ENCODE data around the gene ZNFX1.

The ZNFX1 gene

DNA sequence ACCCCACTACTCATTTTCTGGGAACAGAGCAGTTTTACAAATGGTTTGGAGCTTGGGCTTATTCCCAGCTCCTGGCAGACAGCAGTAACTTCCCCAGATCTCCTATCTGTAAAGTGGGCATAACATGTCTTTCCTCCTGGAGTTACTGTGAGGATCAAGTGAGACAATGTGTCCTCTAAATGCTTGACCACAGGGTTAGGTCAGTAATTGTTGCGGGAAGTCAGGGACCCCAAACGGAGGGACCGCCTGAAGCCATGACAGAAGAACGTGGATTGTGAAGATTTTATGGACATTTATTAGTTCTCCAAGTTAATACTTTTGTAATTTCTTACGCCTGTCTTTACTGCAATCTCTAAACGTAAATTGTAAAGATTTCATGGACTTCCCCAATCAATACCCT lies 15.3 kb upstream of the ZNFX1 start:
- in situ Hi-C loops (cut with MboI; ENCODE audit: low sequenced_read_pairs): no loop called here

DNA sequence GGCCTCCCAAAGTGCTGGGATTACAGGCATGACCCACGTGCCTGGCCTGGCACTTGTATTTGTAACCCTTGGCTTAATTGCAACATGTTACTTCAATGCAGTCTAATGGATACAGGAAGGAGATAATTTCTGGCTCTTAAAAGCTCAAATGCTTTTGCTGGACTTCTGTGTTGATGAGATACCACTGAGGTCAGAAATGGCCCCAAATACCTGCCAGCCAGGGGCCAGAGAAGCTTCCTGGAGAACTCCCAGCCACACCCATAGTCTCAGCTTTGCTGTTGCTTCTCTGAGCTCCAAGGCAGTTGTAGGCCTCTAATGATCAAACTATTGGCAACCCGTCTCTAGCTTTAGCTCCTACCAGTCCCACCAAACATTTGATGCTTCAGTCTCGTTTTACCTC lies 14.2 kb upstream of the ZNFX1 start:
- in situ Hi-C loops (cut with MboI; ENCODE audit: low sequenced_read_pairs): no loop called here

DNA sequence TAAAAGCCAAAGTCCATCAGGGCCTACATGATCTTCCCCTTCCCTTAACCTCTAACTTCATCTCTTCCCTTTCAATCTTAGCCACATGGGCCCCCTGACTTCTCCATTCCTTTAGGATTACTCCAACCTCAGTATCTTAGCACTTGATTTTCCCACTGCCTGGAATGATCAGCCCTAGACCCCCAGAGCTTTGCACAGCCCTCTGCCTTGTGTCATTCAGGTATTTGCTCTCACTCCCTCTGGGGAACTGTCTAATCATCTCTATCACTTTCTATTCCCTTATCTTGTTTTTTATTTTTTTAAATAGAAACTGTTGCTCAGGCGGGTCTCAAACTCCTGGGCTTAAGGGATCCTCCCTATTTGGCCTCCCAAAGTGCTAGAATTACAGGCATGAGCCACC lies 13.3 kb upstream of the ZNFX1 start:
- in situ Hi-C loops (cut with MboI; ENCODE audit: low sequenced_read_pairs): no loop called here

DNA sequence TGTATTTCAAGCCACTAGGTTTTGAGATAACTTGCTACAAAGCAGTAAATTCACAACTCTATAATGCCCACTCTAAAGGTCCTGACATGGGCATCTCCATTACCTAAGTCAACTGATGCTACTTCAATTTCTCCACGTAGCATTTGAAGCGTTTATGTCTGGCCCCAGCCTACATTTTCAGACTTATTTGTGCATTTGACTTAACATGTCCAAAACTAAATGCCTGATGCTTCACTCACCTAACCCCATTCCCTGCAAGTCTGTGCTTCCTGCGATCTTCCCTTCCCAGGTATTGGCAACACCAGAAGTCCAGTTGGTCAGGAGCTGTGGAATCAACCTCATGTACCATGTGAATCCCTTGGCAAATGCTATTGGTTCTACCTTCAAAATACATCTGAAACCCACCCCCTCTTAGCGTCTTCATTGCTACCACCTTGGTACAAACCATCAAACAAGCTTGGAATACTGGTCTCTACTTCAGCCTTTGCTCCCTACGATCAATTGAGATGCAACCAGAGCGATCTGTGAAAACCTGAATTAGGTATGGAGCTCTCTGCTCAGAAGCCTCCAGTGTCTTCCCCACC lies 12.8 kb upstream of the ZNFX1 start:
- in situ Hi-C loops (cut with MboI; ENCODE audit: low sequenced_read_pairs): no loop called here

DNA sequence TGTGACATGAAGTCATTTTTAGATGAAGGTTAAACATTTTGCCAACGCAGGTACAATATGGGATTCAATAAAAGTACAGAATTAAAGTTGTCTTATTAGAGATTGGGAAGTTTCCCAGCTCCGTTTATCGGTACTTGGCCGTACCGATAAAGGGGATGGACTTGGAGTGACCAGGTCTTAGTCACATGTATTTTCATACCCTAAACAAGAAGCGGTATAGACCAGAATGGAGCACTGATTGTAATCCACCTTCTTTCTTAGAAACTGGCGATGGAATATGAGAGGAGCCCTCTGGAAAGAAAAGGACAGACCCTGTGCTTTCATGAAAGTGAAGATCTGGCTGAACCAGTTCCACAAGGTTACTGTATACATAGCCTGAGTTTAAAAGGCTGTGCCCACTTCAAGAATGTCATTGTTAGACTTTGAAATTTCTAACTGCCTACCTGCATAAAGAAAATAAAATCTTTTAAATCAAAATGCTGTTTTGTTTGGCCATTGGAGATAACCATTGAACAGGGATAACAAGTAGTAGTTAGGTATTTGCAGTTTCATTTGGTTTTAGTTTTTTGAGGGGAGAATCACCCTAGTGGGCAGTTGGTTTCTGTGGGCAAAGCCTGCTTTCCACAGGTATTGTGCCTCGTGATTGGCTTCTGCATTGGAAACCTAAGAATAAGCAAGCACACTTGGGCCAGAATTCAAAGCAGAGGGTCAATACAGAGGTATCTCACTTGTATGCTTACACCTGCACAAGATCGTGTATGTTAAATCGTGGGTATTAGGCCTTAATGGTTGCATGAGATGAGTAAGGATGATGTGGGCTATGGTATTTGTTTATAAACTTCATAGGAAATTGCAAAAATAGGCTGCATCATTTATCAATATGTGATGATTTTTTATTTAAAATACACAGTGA lies 11.2 kb upstream of the ZNFX1 start:
- in situ Hi-C loops (cut with MboI; ENCODE audit: low sequenced_read_pairs): no loop called here

DNA sequence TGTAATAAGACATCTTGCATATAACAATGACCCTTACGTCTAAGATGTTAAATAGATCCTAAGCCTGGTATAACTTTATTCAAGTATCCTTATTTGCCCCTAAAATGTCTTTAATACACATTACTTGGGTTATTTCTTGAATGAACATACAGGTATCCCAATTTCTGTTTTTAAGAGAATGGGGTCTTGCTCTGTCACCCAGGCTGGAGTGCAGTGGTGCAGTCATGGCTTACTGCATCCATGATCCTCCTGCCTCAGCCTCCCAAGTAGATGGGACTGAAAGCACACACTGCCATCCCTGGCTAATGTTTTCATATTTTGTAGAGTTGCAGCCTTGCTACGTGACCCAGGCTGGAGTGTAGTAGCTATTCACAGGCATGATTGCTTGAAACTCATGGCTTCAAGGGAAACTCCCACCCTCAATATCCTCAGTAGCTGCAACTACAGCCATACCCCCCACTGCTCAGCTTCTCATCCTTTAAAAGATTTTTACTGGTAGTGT lies 10.4 kb upstream of the ZNFX1 start:
- in situ Hi-C loops (cut with MboI; ENCODE audit: low sequenced_read_pairs): no loop called here

DNA sequence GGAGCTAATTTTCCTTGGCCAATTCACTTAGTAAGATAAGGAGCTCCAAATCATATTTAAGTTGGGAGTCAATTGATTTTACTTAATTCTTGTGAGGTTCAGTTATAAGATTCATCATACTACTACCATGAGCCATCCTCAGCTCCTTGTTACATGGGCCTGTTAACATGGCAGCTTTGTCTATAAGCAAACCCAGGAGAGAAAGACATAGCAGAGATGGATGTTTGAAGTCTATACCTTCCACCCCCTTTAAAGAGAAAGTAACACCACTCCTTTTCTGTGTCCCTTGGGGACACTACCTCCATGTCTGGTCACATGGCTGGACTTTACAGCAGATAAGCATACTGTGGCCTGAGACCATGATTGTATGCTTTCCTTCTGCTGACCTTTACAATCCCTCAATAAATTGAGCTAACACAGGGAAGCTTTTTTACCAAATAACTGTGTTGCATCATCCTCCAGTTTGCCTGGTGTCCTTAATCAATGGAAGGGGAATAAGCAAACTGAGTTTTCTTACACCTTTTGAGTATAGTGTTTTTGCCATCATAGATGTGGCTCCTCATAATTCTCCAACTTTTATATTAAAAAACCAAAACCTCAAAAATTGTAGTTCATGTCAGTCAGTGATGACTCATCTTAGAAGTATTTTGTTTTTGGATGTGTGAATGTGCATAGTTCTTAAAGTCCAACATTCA lies 9.8 kb upstream of the ZNFX1 start:
- in situ Hi-C loops (cut with MboI; ENCODE audit: low sequenced_read_pairs): no loop called here

DNA sequence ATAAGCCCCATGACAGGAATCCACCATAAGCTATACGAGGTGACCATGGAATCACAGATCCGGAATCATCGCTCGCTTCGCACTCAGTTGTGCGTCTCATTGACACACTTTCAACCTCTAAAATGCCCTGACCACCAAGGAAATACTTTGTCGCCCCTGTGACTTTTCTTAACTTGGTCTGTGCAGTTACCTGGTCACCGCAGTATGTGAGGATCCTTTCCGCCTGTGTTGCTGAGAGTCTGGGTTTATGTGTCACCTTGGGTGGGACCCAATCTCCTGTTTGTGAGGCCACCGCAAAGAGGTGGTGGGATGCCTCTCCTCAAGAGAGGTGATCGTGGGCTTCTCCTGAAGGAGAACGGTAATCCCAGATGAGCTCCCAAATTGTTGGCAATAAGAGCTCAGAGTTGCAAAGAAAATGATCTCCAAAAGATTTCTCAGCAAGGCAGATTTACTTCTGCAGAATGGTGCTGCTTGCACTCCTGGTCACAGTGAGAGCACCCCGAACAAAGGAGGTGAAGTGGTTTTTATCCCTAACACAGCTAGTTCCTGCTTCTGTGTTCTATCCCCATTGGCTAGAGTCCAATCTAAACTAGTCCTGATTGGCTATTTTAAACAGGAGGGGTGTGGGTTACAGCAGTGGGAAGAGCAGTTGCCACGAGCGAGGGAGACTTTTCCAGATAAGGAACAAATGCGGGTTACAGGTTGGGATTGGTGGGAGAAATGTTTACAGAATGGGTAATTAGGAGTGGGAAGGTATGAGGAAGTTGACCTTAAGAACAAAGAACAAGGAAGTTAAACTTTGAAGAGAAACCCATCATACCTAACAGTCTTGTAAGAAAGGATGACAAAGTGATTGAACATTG lies 9.1 kb upstream of the ZNFX1 start:
- in situ Hi-C loops (cut with MboI; ENCODE audit: low sequenced_read_pairs): no loop called here

DNA sequence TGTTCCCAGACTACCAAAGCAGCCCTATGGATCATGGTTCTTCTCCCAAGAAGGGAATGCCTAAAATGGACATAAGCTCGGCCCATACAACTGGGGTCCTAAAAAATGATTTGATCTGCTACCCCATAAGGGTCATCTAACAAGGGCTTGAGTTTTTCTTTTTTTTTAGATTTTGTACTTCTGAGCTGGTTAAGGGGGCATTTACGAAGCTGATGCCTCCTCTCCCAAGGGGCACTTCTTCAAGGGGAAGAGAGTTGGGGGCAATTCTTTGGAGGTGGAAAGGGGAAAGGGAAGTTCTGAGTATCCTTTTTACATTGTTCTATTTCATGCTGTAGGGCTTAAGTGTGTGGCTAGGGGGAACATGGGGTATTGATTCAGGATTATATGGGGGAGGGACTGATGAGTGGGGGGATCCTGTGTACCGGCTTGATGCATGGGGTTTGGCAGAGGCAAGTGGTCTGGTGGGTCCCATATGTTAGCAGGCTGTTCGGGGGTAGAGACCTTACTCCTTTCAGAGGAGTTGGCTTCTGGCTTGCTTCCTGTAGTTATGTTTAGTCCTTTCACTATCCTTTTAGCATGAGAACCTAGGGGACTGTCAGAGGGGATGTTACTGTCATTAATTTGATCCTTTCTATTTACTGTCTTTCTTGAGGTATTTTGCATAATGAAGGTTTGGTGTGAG lies 8.1 kb upstream of the ZNFX1 start:
- in situ Hi-C loops (cut with MboI; ENCODE audit: low sequenced_read_pairs): no loop called here

DNA sequence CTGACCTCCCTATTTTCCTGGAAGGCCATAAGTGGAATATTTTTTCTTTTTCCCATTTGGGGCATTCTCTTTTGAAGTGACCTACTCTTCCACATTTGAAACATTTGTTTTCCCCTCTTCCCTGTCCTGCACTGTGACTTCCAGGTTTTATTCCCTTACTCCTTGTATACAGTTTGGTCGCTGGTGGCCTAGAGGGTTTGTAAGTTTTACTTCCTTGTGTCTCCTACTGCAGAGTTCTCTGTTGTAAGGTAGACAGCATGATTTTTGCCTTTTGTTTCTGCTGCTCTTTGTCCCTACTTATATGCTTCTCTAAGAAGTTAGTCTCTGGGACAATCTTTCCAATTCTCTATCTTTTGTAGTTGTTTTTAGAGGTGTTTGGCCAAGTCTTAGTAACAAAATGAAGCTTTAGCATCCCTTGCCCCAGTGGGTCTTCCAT lies 7.4 kb upstream of the ZNFX1 start:
- in situ Hi-C loops (cut with MboI; ENCODE audit: low sequenced_read_pairs): no loop called here

DNA sequence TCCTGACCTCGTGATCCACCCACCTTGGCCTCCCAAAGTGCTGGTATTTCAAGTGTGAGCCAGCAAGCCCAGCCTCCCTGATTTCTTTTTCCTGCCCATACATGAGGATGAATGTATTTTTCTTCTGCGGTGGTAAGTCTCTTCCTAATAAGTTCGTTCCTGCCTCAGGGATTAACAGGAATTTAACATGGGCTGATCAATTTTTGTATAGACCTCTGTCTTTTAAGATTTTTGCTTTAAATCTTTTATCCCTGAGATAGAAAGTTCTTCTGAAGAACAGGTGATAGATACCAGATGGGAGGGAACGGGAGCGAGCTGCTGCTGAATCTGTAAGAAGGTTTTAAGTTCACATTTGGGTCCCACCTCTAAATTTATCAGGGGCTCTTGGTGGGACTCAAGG lies 7.0 kb upstream of the ZNFX1 start:
- in situ Hi-C loops (cut with MboI; ENCODE audit: low sequenced_read_pairs): no loop called here

DNA sequence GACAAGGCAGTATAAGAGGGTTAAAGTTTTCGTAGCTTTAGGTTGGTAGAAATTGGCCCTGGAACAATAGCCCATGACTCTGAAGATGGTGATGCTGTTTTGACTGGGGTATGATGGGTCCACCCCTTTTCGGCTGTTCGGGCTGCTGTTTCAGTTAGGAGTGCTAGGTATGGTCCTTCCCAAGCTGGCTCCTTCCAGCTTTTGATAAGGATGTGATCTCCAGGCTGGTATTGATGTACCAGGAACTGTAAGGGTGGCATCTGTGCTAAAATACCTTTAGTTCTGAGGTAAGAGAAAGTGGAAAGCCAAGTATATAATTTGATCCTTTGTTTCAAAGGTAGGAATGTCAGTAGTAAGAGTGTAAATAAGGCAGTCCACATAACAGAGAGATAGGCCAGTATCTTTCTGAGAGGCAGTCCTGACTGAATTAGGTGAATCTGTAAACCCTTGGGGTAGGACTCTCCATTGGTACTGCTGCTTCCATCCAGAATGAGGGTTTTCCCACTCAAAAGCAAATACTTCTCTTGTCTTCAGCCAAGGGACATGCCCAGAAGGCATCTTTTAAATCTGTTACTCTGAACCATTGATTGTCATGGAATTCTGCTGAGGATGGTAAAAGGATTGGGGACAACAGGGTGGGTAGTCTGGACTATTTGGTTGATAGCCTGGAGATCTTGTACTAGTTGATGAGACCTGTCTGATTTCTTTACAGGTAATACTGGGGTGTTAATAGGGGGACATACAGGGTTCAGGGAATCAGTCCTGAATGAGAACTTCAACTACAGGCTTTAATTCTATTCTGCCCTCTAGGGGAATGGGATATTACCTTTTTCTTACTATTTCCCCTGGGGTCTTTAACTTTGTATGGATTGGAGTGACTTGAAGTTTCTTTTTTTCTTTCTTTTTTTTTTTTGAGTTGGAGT lies 6.1 kb upstream of the ZNFX1 start:
- in situ Hi-C loops (cut with MboI; ENCODE audit: low sequenced_read_pairs): no loop called here

DNA sequence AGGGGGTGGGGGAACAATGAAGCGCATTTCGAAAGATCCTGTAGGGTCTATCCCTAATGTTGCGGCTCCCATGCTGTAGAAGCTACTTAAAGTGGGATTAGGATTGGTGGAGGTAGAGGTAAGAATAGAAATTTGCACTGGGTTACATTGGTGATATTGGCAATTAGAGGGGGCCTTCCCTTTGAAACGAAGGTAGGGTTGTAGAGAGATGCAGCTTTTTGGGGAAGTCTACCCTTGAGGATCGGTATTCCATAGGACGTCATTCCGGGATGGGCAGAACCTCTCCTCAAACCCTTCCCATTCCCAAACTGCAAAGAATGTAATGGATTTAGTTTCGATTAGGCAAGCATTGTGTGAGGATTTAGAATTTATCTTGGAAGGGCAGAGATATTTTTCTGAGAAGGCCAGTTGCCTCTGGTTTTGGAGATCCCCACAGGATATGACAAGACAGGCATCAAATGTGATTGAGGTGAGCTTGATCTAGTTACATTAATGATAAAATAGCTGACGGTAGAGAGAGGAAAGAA lies 5.4 kb upstream of the ZNFX1 start:
- in situ Hi-C loops (cut with MboI; ENCODE audit: low sequenced_read_pairs): no loop called here

DNA sequence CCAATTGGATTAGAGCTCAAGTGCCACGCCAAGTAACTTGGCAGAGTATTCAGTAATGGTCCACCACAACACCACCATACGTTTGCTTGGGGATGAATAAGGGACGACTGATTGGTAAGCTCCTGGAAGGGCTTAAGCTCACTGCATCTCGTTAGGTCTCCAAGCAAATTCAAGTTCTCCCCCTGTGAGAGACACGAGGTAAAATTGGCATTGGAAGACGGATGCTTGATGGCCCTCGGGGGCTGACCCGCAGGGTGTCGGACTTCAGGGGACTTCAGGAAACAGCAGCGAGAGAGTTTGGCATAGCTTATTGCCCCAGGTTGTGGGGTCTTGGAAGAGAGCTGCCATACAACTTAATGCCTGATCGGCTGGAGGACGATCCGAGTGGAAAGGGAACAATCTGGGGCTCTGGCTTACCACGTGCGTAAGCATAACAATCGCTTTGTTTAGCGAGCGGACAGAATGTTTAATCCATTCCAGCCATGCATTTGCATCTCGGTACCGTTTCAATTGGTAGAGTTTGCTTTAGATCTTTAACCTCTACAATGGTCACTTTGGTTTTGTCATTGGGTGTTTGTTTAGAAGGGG lies 4.8 kb upstream of the ZNFX1 start:
- in situ Hi-C loops (cut with MboI; ENCODE audit: low sequenced_read_pairs): no loop called here

DNA sequence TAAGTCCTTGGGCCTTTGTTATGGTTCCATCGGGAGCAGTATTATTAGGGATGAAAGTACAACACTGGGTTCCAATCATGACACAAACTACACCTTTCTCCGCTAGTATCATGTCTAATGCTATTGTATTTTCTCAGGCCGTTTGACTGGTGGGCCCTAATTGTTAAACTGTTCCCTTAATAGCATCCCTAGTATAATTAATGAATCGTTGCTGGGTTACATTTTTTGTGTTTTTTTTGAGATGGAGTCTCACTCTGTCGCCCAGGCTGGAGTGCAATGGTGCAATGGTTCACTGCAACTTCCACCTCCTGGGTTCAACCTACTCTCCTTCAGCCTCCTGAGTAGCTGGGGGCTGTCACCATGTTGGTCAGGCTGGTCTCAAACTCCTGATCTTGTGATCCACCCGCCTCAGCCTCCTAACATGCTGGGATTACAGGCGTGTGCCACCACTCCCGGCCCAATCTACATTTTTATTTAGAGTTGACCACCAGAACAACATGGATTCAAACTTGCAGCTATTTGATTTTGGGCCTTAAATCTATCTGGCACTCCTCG lies 4.1 kb upstream of the ZNFX1 start:
- in situ Hi-C loops (cut with MboI; ENCODE audit: low sequenced_read_pairs): no loop called here

DNA sequence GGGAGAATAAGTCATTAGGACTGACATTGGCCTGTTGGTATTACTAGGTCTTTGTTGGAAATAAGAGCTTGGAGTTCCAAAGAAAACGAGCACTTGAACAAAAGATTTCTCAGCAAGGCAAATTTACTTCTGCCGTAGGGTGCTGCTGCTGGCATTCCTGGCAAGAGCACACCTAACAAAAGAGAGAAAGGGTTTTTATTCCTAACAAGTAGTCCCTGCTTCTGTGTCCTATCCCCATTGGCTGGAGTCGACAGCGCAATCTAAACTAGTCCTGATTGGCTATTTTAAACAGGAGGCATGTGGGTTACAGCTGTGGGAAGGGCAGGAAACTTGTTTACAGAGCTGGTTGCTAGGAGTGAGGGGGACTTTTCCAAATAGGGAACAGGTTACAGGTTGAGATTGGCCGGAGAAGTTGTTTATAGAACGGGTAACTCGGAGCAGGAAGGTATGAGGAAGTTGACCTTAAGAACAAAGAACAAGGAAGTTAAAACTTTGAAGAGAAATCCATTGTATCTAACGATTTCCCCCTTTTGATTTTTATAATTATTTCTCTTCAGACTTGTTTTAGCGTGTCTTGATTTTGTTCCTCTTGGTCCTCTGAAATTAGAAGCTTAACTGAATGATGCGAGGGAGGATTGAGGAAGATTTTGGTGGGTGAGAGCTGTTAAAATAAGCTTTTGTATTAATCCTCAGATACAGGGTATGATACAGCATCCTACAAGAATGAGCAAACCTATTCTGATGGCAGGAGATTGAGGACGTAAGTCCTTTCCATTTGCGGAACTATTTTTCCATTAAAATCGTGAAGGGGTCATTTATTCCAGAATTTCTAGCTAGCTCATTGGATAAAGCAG lies 3.4 kb upstream of the ZNFX1 start:
- in situ Hi-C loops (cut with MboI; ENCODE audit: low sequenced_read_pairs): no loop called here

DNA sequence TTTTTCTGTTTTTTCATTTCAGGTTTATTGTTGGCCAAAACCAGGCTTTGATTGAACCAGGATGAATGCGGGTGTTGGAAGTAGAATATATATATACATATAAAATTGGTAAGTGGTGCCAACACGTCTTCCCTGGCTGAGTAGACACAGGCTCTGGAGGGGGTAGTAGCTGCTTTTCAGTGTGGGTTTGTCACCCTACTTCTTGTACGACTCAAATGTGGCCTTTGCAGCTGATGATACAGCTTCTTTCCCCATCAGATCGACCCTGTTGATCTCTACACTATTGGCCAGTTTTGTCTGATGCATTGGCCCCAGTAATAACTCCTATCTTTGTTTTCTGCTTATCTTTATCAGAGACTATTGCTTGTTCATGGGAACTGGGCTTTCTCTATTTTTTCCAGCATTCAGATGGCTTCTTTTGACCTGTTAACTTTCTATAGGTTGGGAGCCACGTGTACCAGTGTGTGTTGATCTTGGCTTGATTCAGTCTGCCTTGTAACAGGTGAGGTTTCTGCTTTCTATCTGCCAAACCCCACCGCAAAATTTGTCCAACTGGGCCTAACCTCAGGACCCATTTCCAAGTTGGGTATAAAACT lies 2.7 kb upstream of the ZNFX1 start:
- in situ Hi-C loops (cut with MboI; ENCODE audit: low sequenced_read_pairs): no loop called here
